Activated gamma-delta T cell treated with Interleukin-2 at 50 U/mL for 16 hours (primary cell): Measurements from ENCODE around the gene PDHB.
"Not testable (repeated sequence)": the region's sequence is repeated elsewhere in the genome, so short reads cannot be mapped to it uniquely, and the experiment has no call there.

Experiments
- DNase-seq: peaks from one replicate; pipeline ENCODE4 v3.0.0-alpha.2; 2020

The PDHB gene

DNA sequence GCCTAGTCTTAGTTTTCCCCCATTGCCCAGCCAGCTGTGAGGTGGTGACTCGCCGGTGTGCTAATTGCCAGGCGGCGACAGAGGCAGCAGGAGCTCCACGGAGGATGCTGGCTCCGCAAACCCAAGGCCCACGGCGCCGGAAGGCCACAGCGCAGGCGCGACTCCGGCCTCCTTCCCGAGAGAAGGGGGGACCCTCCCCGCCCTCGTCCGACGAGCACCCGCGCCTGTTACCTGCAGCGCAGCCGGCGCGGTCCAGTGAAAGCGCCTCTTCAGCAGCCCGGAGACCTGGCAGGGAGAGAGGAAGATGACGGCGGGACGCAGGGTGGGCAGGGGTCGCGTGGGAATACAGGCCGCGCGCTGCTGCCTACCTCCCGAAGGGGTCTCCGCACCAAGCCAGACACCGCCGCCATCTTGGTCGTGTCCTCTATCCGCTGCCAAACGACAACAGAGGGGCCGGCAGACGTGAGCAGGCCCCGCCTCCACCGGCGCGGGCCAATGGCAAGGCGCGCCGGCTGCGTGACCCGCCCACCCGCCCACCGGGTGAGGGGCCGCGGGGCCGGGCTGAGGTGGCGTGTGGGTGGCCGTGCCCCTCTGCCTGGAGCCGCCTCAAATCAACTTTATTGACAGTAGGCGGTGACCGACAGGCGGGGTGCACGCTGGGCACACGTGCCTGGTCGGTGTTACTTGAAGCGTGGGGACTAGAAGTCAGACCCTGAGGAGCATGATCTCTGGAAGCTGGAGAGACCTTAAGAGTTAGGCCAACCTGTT lies at the start of gene PDHB:
Gene PDHB, minus strand, starts transcription at position 433 of the 768 bp plus-strand sequence. Its CDS starts 23 bp downstream, at position 410.
- peak; percentile 88 for DNase-seq

DNA sequence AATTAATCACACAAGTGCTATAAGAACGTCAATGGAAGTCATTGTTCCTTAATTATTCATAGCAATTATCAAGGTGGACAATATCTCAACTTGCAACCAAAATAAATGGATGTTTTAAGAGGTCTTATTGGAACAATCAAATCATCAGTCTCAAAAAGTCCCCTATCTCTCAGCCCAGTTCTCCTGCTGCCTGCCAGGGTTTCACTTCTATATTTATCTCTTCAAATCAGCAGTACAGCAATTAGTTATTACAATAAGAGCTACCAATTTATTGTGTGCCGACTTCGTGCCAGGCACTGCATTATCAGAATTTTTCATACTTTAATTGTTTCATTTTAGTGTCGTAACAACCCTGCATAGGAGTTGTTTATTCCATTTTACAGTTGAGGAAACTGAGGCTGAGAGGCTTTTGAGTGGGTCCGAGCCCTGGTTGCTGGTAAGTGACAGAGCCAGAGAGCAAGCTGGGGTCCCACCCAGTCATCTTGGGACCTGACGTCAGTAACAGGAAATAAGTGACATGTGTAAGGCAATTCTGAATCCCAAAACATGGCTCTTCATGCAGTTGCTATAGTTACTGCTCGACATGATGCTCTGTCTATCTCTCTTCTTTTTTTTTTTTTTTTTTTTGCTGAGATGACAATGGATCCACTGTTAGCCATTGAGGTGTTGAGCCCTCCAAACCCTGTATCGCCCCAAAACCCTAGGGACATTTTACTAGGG lies 49.4 kb upstream of the PDHB start:
- no peak for DNase-seq

DNA sequence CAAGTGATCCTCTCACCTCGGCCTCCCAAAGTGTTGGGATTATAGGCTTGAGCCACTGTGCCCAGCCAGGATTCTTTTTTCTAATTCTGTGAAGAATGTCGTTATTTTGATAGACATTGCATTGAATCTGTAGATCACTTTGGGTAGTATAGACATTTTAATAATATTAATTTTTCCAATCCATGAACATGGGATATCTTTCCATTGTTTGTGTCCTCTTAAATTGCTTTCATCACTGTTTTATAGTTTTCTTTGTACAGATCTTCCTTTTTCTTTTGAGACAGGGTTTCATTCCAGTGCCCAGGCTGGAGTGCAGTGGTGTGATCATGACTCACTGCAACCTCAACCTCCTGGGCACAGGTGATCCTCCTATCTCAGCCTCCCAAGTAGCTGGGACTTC lies 46.7 kb upstream of the PDHB start:
- no peak for DNase-seq

DNA sequence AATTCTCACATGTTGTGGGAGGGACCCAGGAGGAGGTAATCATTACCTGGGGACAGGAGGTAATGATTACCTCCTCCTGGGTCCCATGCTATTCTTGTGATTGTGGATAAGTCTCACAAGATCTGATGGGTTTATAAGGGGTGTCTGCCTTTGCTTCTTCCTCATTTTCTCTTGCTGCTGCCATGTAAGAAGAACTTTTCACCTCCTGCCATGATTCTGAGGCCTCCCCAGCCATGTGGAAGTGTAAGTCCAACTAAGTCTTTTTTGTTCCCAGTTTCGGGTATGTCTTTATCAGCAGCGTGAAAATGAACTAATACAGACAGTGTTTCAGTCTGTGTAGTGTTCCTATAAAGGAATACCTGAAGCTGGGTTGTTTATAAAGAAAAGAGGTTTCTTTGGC lies 45.1 kb upstream of the PDHB start:
- DNase-seq = no peak

DNA sequence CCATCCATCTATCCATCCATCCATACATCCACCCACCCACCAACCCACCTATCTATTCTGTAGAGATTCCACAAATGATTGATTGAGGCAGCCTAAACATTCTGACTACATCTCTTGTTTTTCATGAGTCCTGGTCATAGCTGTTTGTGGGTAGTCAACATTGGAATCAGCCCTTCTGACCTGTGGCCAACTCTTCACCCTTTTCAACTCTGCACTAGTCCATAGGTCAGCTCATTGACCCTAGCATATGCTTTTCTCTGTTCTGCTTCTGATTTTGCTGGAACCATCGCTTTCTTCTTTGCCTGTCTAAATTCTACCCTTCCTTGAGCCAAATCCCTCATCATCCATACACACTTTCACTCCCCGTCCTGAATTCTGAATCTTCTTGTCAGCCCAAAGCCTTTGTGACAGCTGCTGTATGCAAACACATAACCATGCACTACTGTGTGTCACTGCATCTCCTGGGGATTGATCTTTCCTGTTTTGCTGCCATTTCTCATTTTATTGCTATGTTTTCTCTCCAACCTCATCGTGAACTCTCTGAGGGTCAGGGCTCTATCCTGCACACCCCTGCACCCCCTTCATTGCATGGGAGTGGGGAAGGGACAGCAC lies 41.4 kb upstream of the PDHB start:
- DNase-seq = no peak

DNA sequence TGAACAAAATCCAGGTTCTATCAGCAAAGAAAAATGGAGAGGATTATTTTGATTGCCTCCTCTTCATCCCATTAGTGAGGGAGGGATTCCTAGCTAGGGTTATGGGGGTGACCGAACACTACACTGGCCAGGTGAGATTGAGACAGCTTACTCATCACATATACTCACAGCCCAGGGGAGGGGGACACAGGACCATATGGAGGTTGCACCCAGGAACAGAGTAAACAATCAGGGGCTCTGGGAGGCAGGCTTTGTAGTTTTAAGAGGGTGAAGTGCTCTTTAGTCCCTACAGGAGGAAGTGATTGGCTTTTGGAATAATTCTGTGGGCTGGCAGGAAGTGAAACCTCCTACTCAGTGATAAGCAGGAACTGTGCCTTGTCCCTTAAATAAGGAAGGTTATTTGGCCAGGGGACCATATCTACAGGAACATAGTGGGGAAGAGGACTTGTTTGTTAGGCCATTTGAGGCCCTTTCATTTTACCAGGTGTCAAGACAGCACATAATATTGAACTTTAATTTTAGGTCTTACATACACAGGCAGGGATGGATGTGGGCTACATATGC lies 40.8 kb upstream of the PDHB start:
- DNase-seq = no peak

DNA sequence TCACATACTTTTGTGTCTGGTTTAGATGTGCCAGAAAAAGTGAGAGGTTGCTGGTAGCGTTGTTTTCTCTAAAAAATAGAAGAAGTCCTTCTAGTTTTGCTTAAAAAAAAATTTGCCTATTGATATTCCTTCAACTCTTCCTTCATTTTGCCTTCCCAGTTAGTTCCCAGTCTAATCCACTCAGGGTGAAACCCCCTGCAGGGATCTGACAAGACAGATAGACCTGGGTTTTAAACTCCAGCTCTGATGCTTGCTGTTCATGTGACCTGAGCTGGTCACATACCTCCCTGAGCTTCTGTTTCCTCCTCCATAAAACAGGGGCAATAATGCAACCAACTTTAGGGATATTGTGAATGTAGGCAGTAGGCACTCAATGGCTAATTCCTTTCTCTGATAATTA lies 39.6 kb upstream of the PDHB start:
- DNase-seq = no peak

DNA sequence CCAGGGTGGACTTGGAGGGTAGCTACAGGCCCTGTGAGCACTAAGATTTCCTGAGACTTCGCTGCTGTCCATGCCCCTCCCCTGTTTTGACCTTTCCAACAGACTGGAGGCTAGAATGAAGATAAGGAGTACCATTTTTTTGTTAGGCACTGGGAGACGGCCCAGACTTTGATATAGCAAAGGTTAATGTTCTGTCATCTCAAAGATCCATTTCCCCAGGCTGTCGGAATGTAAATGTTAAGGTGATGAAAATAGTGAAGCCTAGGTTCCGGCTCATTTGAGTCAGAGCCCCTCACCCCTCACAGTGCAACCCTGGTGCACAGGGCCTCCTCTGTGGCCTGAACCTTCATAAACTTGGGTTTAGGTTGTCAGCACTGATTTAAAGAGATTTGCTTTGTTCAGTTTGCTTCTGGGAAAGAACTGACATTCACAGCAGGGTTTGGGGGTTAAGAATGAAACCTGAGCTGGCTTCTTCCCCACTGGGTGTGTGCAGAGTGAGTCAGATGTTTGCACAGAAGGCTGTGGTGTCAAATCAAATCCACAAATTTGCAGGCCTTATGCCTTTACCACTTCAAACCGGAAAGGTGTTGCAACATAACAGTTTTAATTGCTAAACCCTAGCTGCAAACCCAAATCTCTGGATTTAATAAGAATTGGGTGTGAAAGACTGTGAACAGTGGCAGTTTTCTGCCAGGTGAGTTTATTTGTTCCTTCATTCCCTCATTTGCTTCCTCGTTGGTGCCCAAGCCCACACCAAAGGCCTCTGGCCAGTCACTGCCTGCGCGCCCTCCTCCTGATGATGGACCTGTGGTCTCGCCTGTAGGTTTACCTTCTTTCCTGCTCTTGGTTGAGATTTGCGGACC lies 37.6 kb upstream of the PDHB start:
- DNase-seq = peak; percentile 57

DNA sequence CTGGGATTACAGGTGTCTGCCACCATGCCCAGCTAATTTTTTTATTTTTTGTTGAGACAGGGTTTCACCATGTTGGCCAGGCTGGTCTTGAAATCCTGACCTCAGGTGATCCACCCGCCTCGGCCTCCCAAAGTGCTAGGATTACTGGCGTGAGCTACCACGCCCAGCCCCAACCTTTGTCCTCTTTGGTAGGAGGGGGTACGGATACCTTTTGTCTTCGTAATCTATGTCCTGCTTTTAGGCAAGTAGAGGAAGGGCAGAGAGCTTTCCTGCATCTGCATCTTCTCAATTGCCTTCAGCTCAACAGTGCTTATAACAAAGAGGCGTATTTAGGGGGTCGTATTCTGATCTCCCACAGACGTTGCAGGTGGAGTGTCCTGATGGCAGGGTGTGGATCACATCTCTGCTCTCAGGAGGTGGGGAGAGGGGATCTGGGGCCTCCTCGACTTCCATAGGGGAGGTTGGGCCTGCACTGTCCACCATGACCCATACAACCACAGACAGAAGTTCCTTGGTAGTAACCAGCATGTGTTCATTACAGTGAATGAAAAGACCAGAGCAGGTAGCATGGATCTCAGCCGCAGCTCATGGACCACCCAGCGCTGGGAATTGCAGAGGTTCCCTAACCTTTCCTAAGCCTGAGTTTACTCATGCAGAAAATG lies 36.9 kb upstream of the PDHB start:
- DNase-seq = no peak

DNA sequence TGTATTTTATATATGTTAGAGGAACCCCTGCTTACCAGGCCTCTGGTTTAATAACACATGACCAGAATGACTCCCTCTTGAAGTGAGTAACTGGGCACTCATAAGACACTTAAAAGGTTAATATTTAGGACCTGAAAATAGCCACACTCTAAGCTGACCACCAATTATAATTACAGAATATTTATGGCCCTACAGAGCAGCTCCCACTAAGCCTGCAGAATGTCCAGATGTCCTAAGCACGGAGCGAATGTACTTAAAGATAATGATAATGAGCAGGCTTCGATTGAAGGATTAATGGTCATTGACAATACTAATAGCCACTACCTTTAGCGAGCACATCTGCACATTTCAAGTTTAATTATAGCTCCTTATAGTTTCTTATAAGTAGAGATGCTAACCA lies 35.5 kb upstream of the PDHB start:
- DNase-seq = no peak

DNA sequence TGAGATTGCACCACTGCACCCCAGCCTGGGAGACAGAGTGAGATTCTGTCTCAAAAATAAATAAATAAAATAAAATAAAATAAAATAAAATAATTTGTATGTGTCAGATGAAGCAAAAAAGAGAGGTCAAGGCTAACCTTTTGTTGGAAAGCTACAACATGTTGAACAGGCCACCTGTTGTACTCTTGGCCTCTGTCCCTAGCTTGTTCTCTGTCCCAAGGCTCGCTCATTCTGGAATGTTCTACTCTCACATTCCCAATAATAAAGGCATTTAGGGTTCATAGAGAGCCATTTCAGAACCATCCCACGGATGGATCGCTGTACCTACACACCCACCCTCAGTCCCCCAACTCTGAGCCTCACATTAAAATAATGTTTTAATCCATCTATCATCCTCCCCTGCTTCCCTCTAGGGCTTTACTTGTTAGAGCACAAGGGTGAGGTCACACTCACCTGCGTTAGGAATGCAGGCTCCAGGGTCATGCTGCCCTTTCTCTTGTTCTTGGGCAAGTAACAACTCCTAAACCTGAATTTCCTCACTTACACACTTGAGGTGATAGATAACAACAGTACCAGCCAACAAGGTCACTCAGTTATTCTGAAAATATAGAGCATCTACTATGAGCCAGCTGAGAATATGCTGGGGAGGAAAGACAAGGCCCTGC lies 33.4 kb upstream of the PDHB start:
- no peak for DNase-seq

DNA sequence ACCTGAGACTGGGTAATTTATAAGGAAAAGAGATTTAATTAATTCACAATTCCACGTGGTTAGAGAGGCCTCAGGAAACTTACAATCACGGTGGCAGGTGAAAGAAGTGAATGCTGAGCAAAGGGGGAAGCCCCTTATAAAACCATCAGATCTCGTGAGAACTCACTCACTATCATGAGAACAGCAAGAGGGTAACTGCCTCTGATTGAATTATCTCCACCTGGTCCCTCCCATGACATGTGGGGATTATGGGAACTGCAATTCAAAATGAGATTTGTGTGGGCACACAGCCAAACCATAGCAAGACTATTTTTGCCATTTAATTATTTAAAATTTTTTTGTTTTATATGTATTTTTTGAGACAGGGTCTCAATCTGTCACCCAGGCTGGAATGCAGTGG lies 31.2 kb upstream of the PDHB start:
- no peak for DNase-seq

DNA sequence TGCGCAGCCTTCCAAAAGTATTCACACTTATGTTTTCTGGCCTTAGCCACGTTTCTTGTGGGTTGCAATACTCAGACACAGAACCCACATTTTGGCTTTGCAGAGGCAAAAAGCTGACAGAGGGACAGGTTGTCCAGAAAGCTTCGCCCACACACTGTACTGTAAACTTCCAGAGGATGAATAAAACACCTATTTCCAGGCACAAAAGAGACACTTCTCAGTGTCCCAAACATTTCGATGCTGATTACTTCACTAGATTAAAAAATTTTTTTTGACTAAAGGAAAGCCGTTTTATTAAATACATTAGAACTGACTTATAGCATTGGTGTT lies 30.3 kb upstream of the PDHB start:
- no peak for DNase-seq

DNA sequence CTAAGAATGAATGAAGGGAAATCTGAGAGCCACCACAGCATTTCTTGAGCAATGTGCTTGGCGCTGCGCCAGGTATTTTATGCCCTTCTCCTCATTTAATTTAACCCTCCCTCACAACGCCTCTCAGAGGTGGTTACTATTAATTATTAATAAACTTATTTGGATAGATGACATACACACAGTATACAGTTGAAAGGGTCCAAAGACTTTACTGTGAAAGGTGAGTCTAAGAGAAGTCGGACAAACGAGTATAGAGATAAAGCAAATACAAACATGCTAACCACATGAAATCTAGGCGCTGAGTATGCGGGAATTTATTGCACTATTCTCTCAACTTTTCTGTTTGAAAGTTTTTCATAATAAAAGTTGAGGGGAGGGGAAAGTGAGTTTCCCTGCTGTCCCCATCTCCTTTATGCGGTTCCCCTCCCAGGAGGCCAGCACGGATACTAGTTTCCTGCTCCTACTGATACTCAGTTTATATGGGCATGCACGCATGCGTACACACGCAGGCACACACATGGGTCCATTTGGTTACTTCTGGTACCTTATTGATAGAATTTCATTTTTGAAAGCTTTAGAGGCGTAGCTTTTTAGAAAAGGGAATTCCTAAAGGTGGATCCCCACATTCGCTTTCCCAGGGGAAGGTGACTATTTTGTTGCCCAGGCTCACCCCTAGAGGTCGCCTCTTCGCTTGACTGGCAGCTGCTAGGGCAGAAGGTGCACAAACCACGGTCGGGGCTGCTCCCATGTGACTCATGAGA lies 29.7 kb upstream of the PDHB start:
- peak; percentile 76 for DNase-seq

DNA sequence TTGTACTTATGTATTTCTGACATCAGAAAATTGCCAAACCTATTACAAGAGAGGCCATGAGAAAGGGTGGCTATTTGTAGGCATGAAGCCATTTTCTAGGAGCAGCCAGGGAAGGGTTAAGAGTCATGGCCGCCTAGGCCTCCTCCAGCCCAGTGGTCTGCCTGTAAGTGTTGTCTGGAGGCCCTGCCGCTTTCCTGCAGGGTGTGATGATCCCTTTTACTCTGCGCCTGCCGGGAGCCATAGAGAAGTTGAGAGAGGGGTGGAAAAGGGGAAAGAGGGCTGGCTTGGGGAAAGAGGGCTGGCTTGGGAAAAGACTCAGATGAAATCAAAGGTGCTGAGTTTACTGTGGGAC lies 29.2 kb upstream of the PDHB start:
- no peak for DNase-seq

DNA sequence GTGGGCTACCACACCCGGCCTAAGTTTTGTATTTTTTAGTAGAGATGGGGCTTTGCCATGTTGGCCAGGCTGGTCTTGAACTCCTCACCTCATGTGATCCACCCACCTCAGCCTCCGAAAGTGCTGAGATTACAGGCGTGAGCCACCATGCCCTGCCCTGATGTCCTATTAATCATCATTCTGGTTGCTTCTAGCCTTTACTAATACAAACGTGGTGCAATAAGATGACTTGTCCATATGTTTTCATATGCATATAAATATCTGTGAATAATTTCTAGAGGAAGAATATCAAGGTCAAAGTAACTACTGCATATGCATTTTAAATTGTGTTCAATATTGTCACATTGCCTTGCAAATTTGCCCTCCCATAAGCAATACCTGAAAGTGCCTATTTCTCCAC lies 25.5 kb upstream of the PDHB start:
- DNase-seq = no peak

DNA sequence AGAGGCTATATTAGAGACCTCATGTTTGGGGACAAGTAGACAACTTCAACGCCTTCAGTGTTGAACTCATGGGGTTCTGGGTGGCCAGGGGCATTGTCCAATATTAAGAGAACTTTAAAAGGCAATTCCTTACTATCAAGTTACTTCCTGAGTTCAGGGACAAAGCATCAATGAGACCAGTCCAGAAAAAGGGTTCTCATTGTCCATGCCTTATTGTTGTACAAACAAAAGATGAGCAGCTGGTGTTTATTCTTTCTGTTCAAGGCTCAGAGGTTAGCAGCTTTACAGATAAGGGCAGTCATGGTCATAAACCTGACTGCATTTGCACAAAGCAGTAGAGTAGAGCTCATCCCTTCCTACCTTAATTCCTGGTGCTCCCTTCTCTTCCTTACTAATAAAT lies 18.5 kb upstream of the PDHB start:
- DNase-seq = no peak

DNA sequence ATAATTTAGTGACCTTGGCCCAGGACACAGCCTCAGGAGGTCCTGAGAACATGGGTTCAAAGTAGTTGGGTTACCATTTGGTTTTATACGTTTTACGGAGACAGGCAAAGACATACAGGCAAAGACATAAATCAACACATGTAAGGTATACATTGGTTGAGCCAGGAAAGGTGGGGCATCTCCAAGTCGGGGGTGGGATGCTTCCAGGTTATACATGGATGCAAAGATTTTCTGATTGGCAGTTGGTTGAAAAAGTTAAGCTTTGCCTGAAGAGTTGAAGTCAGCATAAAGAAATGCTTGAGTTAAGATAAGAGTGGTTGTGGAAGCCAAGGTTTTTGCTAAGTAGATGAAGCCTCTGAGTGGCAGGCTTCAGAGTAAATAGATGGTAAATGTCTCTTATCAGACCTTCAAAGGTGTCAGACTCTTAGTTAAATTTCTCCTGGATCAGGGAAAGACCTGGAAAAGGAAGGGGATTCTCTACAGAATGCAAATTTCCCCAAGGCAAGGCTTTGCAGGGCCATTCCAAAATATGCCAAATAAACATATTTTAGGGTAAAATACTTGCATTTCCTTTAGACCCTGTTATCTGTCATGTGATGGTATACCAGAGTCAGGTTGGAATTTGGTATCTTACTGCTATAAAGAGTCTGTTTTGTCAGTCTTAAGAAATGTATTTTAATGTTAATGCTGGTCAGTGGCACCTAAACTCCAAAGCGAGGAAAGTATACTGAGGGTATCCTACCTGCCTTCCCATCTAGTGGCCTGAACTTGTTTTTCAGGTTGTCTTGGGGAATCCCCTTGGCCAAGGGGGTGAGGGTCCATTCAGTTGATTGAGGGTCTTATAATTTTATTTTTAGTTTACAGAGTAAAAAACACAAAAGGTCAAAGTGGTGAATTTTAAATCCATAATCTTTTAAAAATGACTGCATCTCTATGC lies 8.2 kb upstream of the PDHB start:
- no peak for DNase-seq

DNA sequence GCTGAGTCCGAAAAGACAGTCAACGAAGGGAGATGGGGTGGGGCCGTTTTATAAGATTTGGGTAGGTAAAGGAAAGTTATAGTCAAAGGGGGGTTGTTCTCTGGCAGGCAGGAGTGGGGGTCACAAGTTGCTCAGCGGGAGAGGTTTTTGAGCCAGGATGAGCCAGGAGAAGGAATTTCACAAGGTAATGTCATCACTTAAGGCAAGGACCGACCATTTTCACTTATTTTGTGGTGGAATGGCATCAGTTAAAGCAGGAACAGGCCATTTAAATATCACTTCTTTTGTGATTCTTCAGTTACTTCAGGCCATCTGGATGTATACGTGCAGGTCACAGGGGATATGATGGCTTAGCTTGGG lies 7.3 kb upstream of the PDHB start:
- DNase-seq = not testable (repeated sequence)

DNA sequence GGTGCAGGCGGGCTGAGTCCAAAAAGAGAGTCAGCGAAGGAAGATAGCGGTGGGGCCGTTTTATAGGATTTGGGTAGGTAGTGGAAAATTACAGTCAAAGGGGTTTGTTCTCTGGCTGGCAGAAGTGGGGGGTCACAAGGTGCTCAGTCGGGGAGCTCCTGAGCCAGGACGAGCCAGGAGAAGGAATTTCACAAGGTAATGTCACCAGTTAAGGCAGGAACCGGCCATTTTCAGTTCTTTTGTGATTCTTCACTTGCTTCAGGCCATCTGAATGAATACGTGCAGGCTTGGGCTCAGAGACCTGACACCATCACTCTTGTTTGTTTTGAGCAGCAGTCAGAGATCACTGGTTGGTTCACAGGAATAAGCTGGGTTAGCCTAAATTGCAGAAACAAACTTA lies 3.6 kb upstream of the PDHB start:
- DNase-seq = not testable (repeated sequence)
